Esophagus muscularis mucosa (tissue), 4 donors: ENCODE data around the gene MEGF8.

Source experiments
- EP300 ChIP-seq: sonication (generic); formaldehyde crosslinking; IDR thresholded peaks from one replicate; pipeline ENCODE4 v1.6.1; 2017; ENCODE audit warnings: antibody characterized with exemption
- POLR2A ChIP-seq: fragments of 450-650 bp; IDR thresholded peaks from one replicate; pipeline ENCODE4 v1.6.1; 2017; ENCODE audit warnings: antibody characterized with exemption, moderate library complexity, mild to moderate bottlenecking, low read depth
- POLR2AphosphoS5 ChIP-seq, 2 donors: sonication (generic); formaldehyde crosslinking; IDR thresholded peaks; one replicate each; pipeline ENCODE4 v1.6.1; 2017; ENCODE audit warnings: antibody characterized with exemption in 2 of 2
- TF ChIP-seq, protein P1 (sequence below), 3 experiments: fragments of 200-600 bp in 2 of 3; fragments of 450-650 bp in 1 of 3; sonication (generic) in 2 of 3; IDR thresholded peaks; one replicate each; pipeline ENCODE4 v1.5.1; 2017 to 2019; ENCODE audit warnings: antibody characterized with exemption in 3 of 3, mild to moderate bottlenecking in 2 of 3, moderate library complexity in 1 of 3

DNA sequence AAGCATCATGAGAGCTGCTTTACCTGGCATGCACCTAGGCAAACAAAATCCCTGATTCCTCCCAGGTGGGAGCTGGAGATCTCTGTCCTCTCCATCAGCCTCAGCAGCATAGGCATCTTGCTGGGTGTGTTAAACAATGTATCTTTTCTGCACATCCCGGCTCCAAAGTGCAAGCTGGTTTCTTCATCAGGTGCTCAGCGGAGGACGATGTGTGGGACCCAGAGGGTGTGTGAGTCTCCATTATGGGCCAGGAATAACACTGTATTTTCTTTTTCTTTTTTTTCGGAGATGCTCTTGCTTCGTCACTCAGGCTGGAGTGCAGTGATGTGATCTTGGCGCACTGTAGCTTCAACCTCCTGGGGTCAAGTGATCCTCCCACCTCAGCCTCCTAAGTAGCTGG lies 54.7 kb downstream of the MEGF8 start:
- TF ChIP-seq, protein P1, sequence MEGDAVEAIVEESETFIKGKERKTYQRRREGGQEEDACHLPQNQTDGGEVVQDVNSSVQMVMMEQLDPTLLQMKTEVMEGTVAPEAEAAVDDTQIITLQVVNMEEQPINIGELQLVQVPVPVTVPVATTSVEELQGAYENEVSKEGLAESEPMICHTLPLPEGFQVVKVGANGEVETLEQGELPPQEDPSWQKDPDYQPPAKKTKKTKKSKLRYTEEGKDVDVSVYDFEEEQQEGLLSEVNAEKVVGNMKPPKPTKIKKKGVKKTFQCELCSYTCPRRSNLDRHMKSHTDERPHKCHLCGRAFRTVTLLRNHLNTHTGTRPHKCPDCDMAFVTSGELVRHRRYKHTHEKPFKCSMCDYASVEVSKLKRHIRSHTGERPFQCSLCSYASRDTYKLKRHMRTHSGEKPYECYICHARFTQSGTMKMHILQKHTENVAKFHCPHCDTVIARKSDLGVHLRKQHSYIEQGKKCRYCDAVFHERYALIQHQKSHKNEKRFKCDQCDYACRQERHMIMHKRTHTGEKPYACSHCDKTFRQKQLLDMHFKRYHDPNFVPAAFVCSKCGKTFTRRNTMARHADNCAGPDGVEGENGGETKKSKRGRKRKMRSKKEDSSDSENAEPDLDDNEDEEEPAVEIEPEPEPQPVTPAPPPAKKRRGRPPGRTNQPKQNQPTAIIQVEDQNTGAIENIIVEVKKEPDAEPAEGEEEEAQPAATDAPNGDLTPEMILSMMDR (IDR thresholded peaks at IDR 0.05): no peak
- TF ChIP-seq POLR2AphosphoS5 (IDR thresholded peaks at IDR 0.05): no peak
- TF ChIP-seq EP300: no peak
- TF ChIP-seq POLR2A: no peak
